Neural cell (in vitro differentiated cells): ENCODE results near the gene FETUB. TPM values are rescaled to one million over a fixed set of nuclear protein-coding genes. Genes with fewer than 3 reads are reported as not detected.

Experiments
- H2AFZ ChIP-seq: fragments of 200-600, 300-800 bp; sonication (generic), shearing (Covaris generic); 2 replicates; pipeline ENCODE4 v1.6.0; 2014; ENCODE audit warnings: low read depth, mild to moderate bottlenecking, antibody characterized with exemption, low read length, moderate library complexity
- H3F3A ChIP-seq: fragments of 200-600 bp; shearing (Covaris generic); 2 replicates; pipeline ENCODE4 v1.6.1; 2016; ENCODE audit warnings: mild to moderate bottlenecking, moderate library complexity, mixed read lengths, antibody characterized with exemption, low read length; ENCODE audit not compliant: insufficient read depth, poor library complexity, severe bottlenecking
- H3K27ac ChIP-seq: fragments of 200-600, 300-800 bp; sonication (generic), shearing (Covaris generic); 2 replicates; pipeline ENCODE4 v1.5.1; 2014; ENCODE audit warnings: mild to moderate bottlenecking, low read length, moderate library complexity
- H3K27me3 ChIP-seq: fragments of 300-800, 200-600 bp; sonication (generic), shearing (Covaris generic); 2 replicates; pipeline ENCODE4 v1.6.0; 2014; ENCODE audit warnings: mild to moderate bottlenecking, low read depth, low read length, moderate library complexity; ENCODE audit not compliant: insufficient read depth
- H3K36me3 ChIP-seq: fragments of 300-800, 200-600 bp; sonication (generic), shearing (Covaris generic); 2 replicates; pipeline ENCODE4 v1.5.1; 2014; ENCODE audit warnings: mild to moderate bottlenecking, antibody characterized with exemption, low read length, moderate library complexity; ENCODE audit not compliant: insufficient read depth
- H3K4me2 ChIP-seq: fragments of 300-800, 200-600 bp; sonication (generic), shearing (Covaris generic); 2 replicates; pipeline ENCODE4 v1.6.0; 2014; ENCODE audit warnings: mild to moderate bottlenecking, low read length
- H3K4me3 ChIP-seq: fragments of 300-800, 200-600 bp; sonication (generic), shearing (Covaris generic); 2 replicates; pipeline ENCODE4 v1.5.1; 2014; ENCODE audit warnings: mild to moderate bottlenecking, low read length, moderate library complexity
- H3K79me2 ChIP-seq: fragments of 200-600 bp; shearing (Covaris generic); replicated peaks from 2 replicates; pipeline ENCODE4 v1.6.0; 2014; ENCODE audit warnings: mild to moderate bottlenecking, low read length, moderate library complexity; ENCODE audit not compliant: insufficient read depth
- H3K9ac ChIP-seq: fragments of 300-800, 200-600 bp; sonication (generic), shearing (Covaris generic); 2 replicates; pipeline ENCODE4 v1.6.1; 2016; ENCODE audit warnings: mild to moderate bottlenecking, low read length, mixed read lengths
- H3K9me2 ChIP-seq: fragments of 200-600 bp; shearing (Covaris generic); 2 replicates; pipeline ENCODE4 v1.6.1; 2016; ENCODE audit warnings: mild to moderate bottlenecking, low read length, mixed read lengths; ENCODE audit not compliant: insufficient read depth
- H3K9me3 ChIP-seq: fragments of 200-600, 300-800 bp; sonication (generic), shearing (Covaris generic); 2 replicates; pipeline ENCODE4 v1.6.1; 2016; ENCODE audit warnings: mild to moderate bottlenecking, mixed run types, low read length, moderate library complexity, mixed read lengths
- H4K20me1 ChIP-seq: fragments of 200-600 bp; shearing (Covaris generic); 2 replicates; pipeline ENCODE4 v1.6.1; 2016; ENCODE audit warnings: mild to moderate bottlenecking, mixed run types; ENCODE audit not compliant: insufficient read depth
- CTCF ChIP-seq: fragments of 450-650 bp; IDR thresholded peaks from 2 replicates; pipeline ENCODE4 v1.5.1; 2014; ENCODE audit warnings: antibody characterized with exemption, mild to moderate bottlenecking, moderate library complexity; ENCODE audit not compliant: poor library complexity, severe bottlenecking
- EP300 ChIP-seq: fragments of 450-650 bp; conservative IDR thresholded peaks from 2 replicates; pipeline ENCODE4 v1.6.1; 2014; ENCODE audit warnings: antibody characterized with exemption, mild to moderate bottlenecking, moderate library complexity; ENCODE audit not compliant: poor library complexity, severe bottlenecking
- EZH2 ChIP-seq: fragments of 200-600, 300-800 bp; shearing (Covaris generic), sonication (generic); IDR thresholded peaks from 2 replicates; pipeline ENCODE4 v1.6.1; 2014; ENCODE audit warnings: antibody characterized with exemption, low read length, borderline replicate concordance, mild to moderate bottlenecking; ENCODE audit not compliant: insufficient read depth, poor library complexity, severe bottlenecking
- MXI1 ChIP-seq: fragments of 450-650 bp; conservative IDR thresholded peaks from 2 replicates; pipeline ENCODE4 v1.6.1; 2014; ENCODE audit warnings: antibody characterized with exemption, mild to moderate bottlenecking; ENCODE audit not compliant: poor library complexity, severe bottlenecking
- POLR2AphosphoS5 ChIP-seq: IDR thresholded peaks from 2 replicates; pipeline ENCODE4 v1.6.1; 2012
- RAD21 ChIP-seq: fragments of 450-650 bp; conservative IDR thresholded peaks from 2 replicates; pipeline ENCODE4 v1.6.1; 2014; ENCODE audit warnings: antibody characterized with exemption, mild to moderate bottlenecking, moderate library complexity
- REST ChIP-seq: IDR thresholded peaks from 2 replicates; pipeline ENCODE4 v1.6.1; 2012; ENCODE audit warnings: borderline replicate concordance
- SMC3 ChIP-seq: fragments of 450-650 bp; conservative IDR thresholded peaks from 2 replicates; pipeline ENCODE4 v1.6.1; 2014; ENCODE audit warnings: antibody characterized with exemption, mild to moderate bottlenecking, moderate library complexity; ENCODE audit not compliant: poor library complexity
- TAF1 ChIP-seq: IDR thresholded peaks from 2 replicates; pipeline ENCODE4 v1.6.1; 2012; ENCODE audit warnings: low read depth
- polyA plus RNA-seq: library from polyadenylated mRNA; depleted of rRNA; stranded (reverse); fragments of >200 nt; gene quantifications from 2 replicates; pipeline ENCODE4 v1.2.3, GENCODE V29; 2014

Gene FETUB
- polyA plus RNA-seq, 1 donor from 2014 or later, result not detected

- H3K9me2 ChIP-seq, result no peaks in the 10 kb centered on the region
- no peaks in the 10 kb centered on the region for H3K27me3 ChIP-seq
- no peak within 1 kb of the TSS for H3K4me2 ChIP-seq
- no peaks in the 10 kb centered on the region for H3K9me3 ChIP-seq
- peak within 1 kb of the TSS; percentile 85 for H3K27ac ChIP-seq
- H3K9ac ChIP-seq, result peak within 1 kb of the TSS; percentile 49
- no peak within 1 kb of the TSS for H3K4me3 ChIP-seq
- H3F3A ChIP-seq, result peaks cover 4% of the 10 kb centered on the region
- no peaks in the 10 kb centered on the region for H3K36me3 ChIP-seq
- peak; percentile 22 for TF ChIP-seq SMC3
- peak; percentile 82 for TF ChIP-seq POLR2AphosphoS5
- peak; percentile 93 for TF ChIP-seq EP300
- TF ChIP-seq REST, result no peak
- H2AFZ ChIP-seq, result no peak within 1 kb of the TSS
- H4K20me1 ChIP-seq, result no peaks in the 10 kb centered on the region
- no peaks in the 10 kb centered on the region for H3K79me2 ChIP-seq
Observed at GRCh38 chr3:186665625-186666188, 25.5 kb downstream of the FETUB start, which contains the start of gene HRG. Gene HRG, plus strand, starts transcription at chr3:186666014. Its CDS starts 18 bp downstream, at chr3:186666032.

- H3K9ac ChIP-seq, result no peak overlapping the region
- no peaks in the 10 kb centered on the region for H3K36me3 ChIP-seq
- no peaks in the 10 kb centered on the region for H3K9me3 ChIP-seq
- TF ChIP-seq EP300 (no peak), MXI1 (no peak), SMC3 (no peak), RAD21 (no peak)
- no peaks in the 10 kb centered on the region for H3K79me2 ChIP-seq
- no peaks in the 10 kb centered on the region for H3K9me2 ChIP-seq
- H3K4me2 ChIP-seq, result no peak overlapping the region
- no peak overlapping the region for H2AFZ ChIP-seq
- no peaks in the 10 kb centered on the region for H3K27me3 ChIP-seq
- peaks cover 4% of the 10 kb centered on the region for H3F3A ChIP-seq
- no peak overlapping the region for H3K27ac ChIP-seq
- no peaks in the 10 kb centered on the region for H4K20me1 ChIP-seq
- H3K4me3 ChIP-seq, result no peak overlapping the region
Observed at GRCh38 chr3:186668426-186668825, 28.2 kb downstream of the FETUB start.

GRCh38 chr3:186669378-186670084 is 29.3 kb downstream of the FETUB start:
- no peak overlapping the region for H2AFZ ChIP-seq

More at GRCh38 chr3:186669378-186670084, 29.3 kb downstream of the FETUB start:
- H4K20me1 ChIP-seq, result no peaks in the 10 kb centered on the region
- no peak overlapping the region for H3K27ac ChIP-seq
- H3K9ac ChIP-seq, result no peak overlapping the region
- no peaks in the 10 kb centered on the region for H3K79me2 ChIP-seq
- no peaks in the 10 kb centered on the region for H3K36me3 ChIP-seq
- TF ChIP-seq MXI1, result no peak
- TF ChIP-seq REST, result no peak
- no peak for TF ChIP-seq POLR2AphosphoS5
- no peak for TF ChIP-seq TAF1
- TF ChIP-seq RAD21, result no peak
- no peak for TF ChIP-seq SMC3
- TF ChIP-seq EP300, result no peak
- TF ChIP-seq CTCF, result no peak
- TF ChIP-seq EZH2, result no peak
- peaks cover 4% of the 10 kb centered on the region for H3F3A ChIP-seq
- no peaks in the 10 kb centered on the region for H3K9me3 ChIP-seq
- H3K4me2 ChIP-seq, result no peak overlapping the region
- H3K4me3 ChIP-seq, result no peak overlapping the region
- no peaks in the 10 kb centered on the region for H3K27me3 ChIP-seq
- no peaks in the 10 kb centered on the region for H3K9me2 ChIP-seq
